ENCODE results near the gene SAXO1.

The SAXO1 gene

DNA sequence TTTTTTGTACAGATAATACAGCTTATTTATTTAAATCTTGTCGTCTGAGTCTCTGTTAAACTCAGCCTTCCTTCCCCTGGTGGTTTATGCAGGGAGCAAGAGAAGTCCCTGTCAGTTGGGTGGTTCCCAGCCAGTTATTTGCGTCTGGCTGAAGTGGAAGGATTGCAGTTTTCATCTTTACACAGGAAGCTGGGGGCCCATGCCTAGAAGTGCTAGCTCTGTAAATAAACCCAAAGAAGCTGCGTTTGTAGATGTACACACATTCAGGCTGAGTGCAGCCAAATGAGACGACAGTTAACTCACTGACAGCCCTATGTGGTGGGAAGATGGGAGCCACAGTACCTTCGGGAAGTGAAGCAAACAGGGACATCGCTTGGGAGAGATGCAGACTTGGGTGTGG lies 122.1 kb downstream of the SAXO1 start:
- no peak for DNase-seq (ENCODE audit: low spot score)

DNA sequence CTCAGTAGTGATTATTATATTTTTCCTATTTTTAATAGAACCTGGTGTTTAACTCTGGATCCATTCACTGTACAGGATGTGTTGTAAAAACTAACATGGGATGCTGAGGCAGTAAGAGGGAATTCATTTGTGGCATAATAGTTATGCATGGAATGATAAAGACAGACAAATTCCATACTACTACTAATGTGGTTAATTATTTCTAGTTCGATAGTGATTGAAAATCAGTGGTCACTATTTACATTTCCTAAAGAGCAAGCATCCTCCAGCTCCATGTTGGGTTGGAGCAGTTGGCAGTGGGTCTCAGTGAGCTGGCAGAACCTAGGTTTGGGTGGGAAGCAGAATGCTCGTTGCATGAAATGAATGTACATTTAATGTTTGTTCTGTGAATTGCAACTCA lies 122.6 kb downstream of the SAXO1 start:
- DNase-seq (ENCODE audit: low spot score), result no peak

DNA sequence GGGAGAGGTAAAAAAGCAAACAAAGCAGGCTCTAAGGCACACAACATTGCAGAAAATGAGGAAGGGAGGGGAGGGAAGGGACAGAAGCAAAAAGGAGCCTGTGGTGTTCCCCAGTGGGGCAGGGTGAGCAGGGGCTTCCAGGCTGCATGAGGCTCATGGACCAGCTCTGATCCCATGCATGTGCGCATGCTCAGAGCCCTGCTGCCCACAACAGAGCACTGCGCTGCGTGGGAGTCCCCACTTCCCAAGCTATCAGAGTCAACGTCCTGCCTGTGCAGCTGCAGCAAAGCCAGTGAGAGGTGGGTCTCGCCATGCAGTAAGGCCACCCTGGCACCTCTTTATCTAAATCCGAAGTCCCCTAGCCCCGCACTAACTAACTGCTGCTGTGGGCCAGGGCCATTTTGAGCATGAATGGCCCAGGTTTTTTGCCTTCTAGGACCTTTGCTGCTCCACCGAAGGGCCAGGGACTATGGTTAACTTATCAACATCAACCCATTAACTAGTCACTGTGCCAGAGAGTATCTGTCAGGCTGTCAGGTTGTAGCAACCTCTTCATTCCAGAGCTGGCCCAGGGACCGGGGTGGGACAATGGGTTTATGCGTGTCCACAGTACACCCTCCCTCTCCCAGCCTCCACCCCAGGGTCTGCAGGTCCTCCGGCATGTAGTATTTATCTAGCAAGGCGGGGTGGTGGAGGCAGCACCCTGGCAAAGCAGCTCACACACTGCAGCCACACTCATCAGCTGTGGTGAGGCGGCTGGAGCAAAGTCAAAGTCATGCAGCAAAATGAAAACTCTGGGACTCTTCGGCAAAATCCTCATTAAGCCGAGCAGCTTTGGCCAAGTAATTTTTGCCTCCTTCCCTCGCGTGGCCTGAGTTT lies 123.6 kb downstream of the SAXO1 start:
- no peak for DNase-seq (ENCODE audit: low spot score)

DNA sequence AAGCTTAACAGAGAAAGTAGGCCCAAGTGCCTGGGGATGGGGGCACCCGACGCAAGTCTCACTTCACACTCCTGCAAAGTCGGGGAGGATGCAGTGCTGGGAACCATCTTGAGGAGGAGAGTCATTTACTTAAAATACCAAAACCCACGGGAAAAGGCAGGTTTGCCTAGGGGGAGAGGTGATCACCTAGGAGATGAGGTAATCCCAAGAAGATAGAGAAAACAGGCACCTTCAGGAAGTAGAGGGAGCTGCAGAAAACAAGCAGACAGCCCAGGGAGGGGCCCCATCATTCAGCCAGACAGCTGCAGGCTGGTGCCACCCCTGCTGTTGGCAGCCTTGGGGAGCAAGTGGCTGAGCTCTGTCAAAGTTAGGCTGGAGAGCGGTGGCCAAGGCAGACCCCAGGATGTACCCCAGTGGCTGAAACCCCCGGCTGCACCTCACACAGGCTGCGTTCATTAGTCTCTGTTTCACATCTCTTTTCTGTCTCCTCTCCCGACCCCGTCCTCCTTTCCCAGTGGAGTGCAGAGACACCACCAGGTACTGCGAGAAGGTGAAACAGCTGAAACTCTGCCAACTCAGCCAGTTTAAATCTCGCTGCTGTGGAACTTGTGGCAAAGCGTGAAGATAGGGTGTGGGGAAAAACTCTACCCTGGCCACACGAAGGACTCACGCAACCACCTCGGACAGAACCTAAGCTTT lies 124.9 kb downstream of the SAXO1 start:
- DNase-seq (ENCODE audit: low spot score), result no peak

DNA sequence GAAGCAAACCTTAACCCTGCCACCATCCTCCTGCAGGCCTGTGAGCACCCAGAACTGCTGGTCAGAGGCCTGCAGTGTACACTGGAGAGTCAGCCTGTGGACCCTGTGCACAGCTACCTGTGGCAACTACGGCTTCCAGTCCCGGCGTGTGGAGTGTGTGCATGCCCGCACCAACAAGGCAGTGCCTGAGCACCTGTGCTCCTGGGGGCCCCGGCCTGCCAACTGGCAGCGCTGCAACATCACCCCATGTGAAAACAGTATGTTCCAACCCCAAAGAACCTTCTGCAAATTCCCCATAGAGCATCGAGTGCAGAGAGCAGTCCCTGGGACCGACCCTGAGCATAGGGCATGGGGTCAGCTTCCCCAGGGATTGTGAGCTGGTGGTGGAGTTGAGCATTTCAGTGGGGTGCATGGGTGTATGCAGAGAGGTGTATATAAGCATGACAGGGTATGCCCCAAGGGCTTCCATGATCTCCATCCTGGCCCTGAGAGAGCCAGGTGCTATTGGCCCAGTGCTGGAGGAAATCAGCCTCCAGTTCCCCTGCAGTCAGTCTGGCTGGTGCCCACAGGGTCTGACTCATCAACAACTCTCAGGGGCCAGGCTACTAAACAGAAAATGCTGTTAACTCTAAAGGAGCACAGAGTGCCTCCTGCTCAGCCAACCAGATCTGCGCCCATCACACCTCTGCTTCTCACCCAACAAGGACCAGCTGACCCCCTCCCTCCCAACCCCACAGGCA lies 126.2 kb downstream of the SAXO1 start:
- no peak for DNase-seq (ENCODE audit: low spot score)

DNA sequence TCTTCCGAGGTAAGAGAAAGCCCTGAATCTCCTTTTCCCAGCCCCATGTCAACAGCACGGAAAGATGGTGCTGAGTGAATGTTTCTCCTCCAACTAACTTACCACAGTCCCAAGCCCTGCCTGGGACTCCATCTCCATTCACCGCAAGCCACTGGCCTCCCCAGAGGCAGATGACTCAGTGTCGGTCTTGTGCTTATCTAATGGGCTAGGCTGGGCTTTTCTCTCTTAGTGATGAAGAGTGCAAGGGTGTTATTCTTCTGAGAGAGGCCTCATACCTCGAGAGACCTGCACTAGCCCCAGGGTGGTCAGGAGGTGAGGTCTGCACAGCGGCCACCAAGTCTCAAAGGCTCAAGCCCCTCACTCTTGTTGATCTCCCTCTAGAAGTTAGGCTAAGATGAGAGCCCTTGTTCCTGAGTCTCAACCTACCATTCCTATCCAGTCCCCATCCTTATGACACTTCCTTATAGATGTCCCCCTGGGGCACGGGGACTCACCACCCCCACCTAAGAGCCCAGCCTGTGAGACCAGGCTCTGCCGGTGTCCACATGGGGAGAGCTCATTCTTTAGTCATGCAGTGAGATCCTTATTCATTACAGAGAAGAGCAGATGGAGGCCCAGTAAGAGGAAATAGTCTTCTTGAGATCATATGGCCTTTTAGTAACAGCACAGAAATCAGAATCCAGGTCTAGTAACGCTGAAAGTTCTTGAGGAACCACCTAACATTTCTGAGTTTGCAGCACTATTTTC lies 127.0 kb downstream of the SAXO1 start:
- DNase-seq (ENCODE audit: low spot score), result no peak

DNA sequence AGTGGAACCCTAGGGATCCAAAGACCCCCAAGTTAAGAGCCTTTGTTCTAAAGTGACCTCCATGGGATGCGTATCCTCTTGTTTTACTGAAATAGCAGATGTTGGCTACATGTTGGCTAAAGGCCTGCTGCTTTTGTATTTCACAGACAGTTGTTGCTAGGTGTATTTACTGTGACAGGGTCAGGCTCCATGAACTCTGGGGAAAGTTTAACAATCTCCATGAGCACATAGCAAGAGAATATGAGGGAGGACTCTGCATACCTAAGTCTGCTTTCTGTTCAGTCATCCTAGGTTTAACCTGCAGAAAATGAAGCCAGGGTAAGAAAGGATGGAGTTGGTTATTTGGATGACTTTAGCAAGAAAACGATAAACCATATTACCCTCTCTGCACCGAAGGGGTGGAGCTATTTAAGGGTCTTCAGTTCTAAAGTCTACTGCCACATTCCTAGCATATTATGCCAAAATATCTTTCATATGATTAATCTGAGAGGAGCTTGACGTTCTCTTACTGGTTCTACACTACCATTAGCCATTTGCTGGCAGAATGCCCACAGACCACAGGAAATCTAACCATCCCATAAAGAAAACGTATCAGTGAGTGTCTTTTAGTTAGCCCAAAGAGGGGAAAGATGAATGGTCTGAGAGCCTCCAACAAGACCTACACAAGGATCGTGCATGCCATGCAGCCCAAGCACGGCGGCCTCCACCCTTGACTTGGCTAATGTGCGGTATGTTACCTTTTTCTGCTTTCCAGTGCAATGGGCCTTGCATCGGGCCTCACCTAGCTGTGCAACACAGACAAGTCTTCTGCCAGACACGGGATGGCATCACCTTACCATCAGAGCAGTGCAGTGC lies 127.8 kb downstream of the SAXO1 start:
- no peak for DNase-seq (ENCODE audit: low spot score)

DNA sequence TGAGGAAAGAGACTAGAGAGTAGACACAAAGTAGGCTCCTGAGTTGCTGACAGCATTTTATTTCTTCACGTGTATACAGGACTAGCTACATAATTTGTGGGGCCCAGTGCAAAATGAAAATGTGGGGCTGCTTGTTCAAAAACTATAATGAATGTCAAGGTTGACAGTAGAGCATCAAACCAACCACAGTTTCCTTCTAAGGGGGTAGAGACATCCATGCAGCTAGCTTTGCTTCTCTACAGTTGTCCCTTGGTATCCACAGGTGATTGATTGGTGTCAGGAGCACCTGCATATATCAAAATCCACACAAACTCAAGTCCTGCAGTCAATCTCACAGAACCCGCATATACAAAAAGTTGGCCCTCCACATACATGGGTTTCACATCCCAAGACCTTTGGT lies 129.6 kb downstream of the SAXO1 start:
- no peak for DNase-seq (ENCODE audit: low spot score)

DNA sequence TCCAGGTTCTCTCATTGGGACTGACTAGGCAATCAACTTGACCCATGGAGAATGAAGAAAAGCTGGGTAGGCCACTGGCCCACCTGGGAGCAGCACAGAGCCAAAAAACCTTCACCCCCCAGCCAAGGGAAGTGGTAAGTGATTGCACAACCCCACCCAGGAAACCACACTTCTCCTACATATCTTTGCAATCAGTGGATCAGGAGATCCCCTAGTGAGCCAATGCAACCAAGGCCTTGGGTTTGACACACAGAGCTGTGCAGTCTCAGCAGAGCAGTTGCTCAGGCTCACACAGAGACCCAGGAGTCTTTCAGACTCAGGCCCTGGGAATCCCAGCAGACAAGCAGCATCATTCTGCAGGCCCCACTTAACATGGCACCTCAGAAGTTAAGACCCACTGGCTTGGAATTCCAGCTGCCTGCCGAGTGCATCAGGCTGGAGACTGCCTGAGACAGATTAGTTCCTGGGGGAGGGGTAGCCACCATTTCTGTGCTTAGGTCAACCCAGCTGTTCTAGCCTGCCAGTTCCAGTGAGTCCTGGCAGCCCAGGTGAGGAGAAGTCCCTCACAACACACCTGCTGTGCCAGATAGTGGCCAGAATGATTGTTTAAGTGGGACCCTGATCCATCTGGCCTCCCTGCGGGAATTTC lies 136.4 kb downstream of the SAXO1 start:
- DNase-seq (ENCODE audit: low spot score), result no peak

DNA sequence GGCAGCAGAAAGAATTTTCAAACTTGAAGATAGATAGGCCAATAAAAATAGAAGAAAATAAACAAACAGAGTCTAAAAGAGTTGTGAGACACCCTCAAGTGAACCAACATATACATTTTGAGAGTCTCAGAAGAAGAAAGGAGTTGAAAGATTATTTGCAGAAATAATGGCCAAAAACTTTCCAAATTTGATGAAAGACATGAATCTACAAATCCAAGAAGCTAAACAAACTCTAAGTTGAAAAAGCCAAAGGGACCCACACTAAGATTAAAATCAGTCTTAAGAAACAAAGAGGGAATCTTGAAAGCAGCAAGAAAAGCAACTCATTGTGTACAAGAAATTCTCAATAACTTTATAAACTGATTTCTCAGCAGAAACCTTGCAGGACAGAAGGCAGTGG lies 137.0 kb downstream of the SAXO1 start:
- no peak for DNase-seq (ENCODE audit: low spot score)

DNA sequence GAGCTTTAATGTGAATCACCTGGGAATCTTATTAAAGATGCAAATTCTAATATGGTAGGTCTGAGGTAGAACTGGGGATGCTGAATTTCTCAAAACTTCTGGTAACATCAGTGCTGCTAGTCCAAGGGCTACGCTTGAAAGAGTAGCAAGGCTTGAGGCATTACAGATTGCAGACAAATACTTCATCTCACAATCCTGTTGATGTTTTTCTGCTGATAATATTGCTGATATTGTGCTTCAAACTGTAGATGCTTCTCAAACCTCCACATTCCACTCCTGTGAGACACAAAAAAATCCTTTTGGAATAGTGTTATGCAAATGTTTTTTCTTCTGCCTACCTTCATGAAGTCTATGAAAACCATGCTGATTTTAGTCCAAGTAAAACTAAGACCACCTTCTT lies 139.5 kb downstream of the SAXO1 start:
- DNase-seq (ENCODE audit: low spot score), result no peak

DNA sequence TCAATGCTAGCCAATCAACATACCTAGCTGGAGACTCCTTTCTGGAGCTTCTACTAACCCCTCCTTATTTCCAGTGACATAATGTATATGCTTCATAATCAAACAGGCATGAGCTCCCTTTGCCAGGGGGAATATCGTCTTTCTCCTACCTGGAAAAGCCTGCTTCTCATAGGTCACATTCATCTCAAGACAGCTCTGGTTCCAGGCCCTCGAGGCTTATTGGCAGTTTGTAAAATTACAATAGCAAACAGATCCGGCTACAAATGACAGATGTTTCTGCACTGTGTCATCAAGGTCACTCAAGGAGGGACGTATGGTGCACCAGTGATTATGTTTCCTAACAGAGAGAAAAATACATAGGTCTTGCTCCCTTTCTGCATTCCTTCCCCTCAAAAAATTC lies 140.0 kb downstream of the SAXO1 start:
- DNase-seq (ENCODE audit: low spot score), result no peak

DNA sequence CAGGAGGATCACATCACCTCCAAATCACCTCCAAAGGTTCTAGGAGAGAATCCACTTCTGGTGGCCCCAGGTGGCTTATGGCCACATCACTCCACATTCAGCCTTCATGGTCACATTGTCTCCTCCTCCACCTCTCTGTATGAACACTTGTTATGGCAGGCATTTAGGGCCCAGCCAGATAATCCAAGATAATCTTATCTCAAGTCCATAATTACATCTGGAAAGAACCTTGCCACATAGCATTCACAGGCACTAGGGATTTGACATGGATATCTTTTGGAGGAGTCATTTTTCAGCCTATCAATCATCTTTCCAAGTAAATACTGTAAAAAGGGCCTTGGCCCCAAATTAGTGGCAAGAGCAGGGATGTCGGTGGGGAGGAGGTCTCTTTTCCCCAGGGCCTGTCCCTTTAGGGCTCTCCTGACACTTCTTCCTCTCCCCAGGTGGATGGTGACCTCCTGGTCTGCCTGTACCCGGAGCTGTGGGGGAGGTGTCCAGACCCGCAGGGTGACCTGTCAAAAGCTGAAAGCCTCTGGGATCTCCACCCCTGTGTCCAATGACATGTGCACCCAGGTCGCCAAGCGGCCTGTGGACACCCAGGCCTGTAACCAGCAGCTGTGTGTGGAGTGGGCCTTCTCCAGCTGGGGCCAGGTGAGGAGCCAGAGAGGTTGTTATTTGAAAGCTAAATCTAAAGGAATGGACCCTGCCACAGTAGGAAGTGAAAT lies 140.9 kb downstream of the SAXO1 start:
- DNase-seq (ENCODE audit: low spot score), result no peak

DNA sequence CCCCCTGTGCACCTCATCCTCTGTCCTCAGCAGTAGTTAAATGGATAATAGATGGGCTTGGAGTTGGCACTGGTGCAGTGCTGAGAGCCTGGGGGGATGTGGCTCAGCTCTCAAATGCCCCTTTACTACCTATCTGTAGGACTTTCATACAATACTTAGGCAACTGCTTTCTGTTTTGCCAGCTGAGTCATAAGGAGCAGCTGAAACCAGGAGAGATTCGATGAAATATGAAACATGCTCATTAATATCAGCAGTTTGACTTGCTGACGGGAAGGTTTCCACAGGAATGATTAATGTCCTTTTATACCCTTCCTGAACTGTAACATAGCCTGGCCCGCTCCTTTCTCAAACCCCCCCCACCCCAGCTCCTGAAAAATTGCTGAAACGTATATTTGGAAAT lies 142.6 kb downstream of the SAXO1 start:
- DNase-seq (ENCODE audit: low spot score), result no peak

DNA sequence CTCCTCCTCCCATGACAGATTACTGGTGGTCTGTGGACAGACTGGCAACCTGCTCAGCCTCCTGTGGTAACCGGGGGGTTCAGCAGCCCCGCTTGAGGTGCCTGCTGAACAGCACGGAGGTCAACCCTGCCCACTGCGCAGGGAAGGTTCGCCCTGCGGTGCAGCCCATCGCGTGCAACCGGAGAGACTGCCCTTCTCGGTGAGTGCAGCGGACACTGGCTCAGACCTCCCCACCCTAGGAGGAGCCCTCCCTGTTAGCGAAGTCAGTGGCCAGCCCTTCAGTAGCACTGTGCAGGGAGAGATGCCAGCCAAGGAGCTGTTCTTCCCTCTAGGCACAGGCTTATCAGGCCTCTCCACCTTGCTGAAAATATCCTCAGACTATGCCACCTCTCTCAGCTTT lies 143.5 kb downstream of the SAXO1 start:
- no peak for DNase-seq (ENCODE audit: low spot score)

DNA sequence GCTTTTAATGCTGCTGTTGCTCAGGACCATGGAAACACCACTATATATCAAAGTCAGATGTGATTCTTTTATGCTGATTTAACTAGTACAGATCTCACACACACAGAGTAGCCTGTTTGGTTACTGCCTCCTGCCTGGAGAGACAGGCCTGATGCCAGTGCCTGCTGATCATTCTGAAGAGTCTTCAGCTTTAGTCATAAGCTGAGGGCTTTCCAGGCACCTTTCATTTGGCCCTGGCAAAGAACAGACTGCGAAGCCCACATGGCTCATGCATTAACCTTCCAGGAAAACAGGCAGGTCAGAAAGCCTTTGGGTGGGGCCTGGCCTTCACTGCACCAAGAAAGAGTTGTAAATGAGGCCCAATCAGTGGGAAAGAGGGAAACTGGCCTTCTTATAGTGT lies 144.7 kb downstream of the SAXO1 start:
- DNase-seq (ENCODE audit: low spot score), result no peak

DNA sequence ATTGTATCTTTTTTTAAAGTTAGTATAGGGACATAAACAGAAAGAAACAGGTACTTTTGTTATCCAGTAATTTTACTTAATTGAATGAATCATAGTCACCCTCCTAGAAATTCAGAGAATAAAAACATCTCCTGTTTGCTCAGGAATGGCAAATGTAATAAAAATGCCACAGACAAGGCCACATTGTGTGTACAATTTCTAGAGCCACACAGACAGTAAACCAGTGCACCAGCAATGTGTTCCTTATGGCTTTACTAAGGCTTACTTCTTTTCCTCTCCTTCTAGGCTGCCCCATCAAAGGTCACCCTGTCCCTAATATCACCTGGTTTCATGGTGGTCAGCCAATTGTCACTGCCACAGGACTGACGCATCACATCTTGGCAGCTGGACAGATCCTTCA lies 145.5 kb downstream of the SAXO1 start:
- DNase-seq (ENCODE audit: low spot score), result no peak

DNA sequence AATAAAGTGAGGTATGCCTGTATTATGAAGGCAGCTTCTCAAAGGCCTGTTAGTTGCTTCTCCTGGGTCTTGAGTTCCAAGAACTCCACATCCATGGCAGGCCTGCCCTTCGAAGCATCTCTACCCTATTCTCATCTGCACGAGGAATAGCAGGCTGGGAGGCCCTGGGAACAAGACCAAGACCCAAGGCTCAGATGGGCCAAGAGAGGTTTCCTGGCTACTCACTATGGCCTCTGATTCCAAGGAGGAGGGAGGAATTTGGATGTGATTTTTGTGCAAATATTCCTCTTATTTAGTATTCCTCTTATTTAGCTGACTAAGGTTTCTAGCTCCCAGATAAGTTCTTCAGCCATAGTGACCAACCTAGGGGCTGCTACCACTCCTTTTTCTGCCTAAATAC lies 151.3 kb downstream of the SAXO1 start:
- no peak for DNase-seq (ENCODE audit: low spot score)

DNA sequence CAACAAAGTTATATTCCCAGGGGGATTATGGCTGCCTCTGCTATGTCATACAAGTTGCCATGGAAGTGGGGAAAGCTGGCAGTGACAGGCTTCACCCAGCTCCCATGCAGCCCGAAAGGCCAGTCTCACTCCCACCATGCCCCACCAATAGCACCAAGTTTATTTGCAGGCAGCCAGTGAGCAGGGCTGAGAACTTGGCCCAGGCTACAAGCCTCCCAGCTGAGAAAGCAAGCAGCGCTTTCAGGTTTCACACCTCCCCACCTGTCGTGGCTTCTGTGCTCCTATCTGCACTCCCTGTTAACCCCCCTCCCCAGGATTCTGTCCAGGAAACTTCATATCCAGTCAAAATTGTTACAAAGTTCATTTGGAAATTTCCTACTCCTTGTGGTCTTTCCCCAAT lies 155.0 kb downstream of the SAXO1 start:
- no peak for DNase-seq (ENCODE audit: low spot score)
